ENCODE measurements around the gene ABCA7.

GRCh38 chr19:1112268-1113029, 72.5 kb downstream of the ABCA7 start:
- TF ChIP-seq POLR2A (IDR thresholded peaks at IDR 0.05; ENCODE audit: low read depth, low read length) (no peak), POLR2AphosphoS5 (IDR thresholded peaks at IDR 0.05; ENCODE audit: low read depth, low read length) (no peak; the same call in 1 of the 2 replicates), TAF1 (IDR thresholded peaks at IDR 0.05; ENCODE audit: low read depth, low read length) (no peak), SPI1 (IDR thresholded peaks at IDR 0.05; ENCODE audit: low read depth, low read length) (no peak)

All from GM12891 (cell line).